C4-2B (cell line): ENCODE measurements around the gene SOX10.

Experiments used
- H3K27ac ChIP-seq: fragments of 450-650 bp; 2 replicates; pipeline ENCODE4 v1.5.1; 2017
- CTCF ChIP-seq: fragments of 450-650 bp; conservative IDR thresholded peaks from 2 replicates; pipeline ENCODE4 v1.5.1; 2017; ENCODE audit warnings: mild to moderate bottlenecking
- ZFX ChIP-seq: fragments of 450-650 bp; IDR thresholded peaks from 2 replicates; pipeline ENCODE4 v1.6.1; 2017

The SOX10 gene

GRCh38 chr22:38029370-38029769 lies 45.0 kb upstream of the SOX10 start:
- no peak overlapping the region for H3K27ac ChIP-seq
- TF ChIP-seq CTCF (no peak), ZFX (no peak)

GRCh38 chr22:38028344-38029130 lies 44.2 kb upstream of the SOX10 start:
- H3K27ac ChIP-seq = no peak overlapping the region
- no peak for TF ChIP-seq CTCF
- TF ChIP-seq ZFX = no peak

- TF ChIP-seq ZFX = no peak
- no peak for TF ChIP-seq CTCF
Measured at GRCh38 chr22:38027487-38027886, 43.1 kb upstream of the SOX10 start.

GRCh38 chr22:38026130-38027111 lies 42.1 kb upstream of the SOX10 start:
- H3K27ac ChIP-seq = no peak overlapping the region
- TF ChIP-seq ZFX = no peak
- TF ChIP-seq CTCF = no peak

More at GRCh38 chr22:38027487-38027886, 43.1 kb upstream of the SOX10 start:
- H3K27ac ChIP-seq = no peak overlapping the region

GRCh38 chr22:38025514-38025913 lies 41.2 kb upstream of the SOX10 start:
- TF ChIP-seq CTCF = no peak
- no peak for TF ChIP-seq ZFX
- H3K27ac ChIP-seq = no peak overlapping the region

- TF ChIP-seq ZFX = no peak
- no peak for TF ChIP-seq CTCF
- no peak overlapping the region for H3K27ac ChIP-seq
Measured at GRCh38 chr22:38023045-38023444, 38.7 kb upstream of the SOX10 start.

GRCh38 chr22:38021206-38021605 lies 36.9 kb upstream of the SOX10 start:
- no peak for TF ChIP-seq ZFX
- no peak for TF ChIP-seq CTCF

More at GRCh38 chr22:38021206-38021605, 36.9 kb upstream of the SOX10 start:
- no peak overlapping the region for H3K27ac ChIP-seq
